Skin of body (tissue), 3 donors: ENCODE data around the gene TRIM49D1. TPM values are rescaled to one million over a fixed set of nuclear protein-coding genes. Genes with fewer than 3 reads are reported as not detected.
"Not testable (repeated sequence)": the region's sequence is repeated elsewhere in the genome, so short reads cannot be mapped to it uniquely, and the experiment has no call there.

ENCODE experiments used
- DNase-seq: peaks from one replicate; lab custom pipeline; 2025; lab: John Stamatoyannopoulos, UW
- small RNA-seq: library from RNA; depleted of rRNA; stranded (forward); fragments of <200 nt; gene quantifications from one replicate; pipeline ENCODE3, GENCODE V24; 2014; ENCODE audit warnings: low replicate concordance
- total RNA-seq: library from RNA; depleted of rRNA; stranded (reverse); fragments of >200 nt; gene quantifications from one replicate; pipeline ENCODE4 v1.2.3, GENCODE V29; 2014

Gene TRIM49D1
- total RNA-seq = not detected

GRCh38 chr11:89922195-89922660 lies at the start of gene TRIM49D1:
TRIM49D1 (minus strand) TSS chr11:89922245; CDS start chr11:89917710, 4,535 bp downstream.
- DNase-seq = no peak

GRCh38 chr11:89965737-89966136 lies 43.7 kb upstream of the TRIM49D1 start, which contains the start of gene TRIM64:
TRIM64 (plus strand) TSS chr11:89966037; CDS start chr11:89968504, 2,467 bp downstream.
- not testable (repeated sequence) for DNase-seq

GRCh38 chr11:89960833-89961232 lies 38.8 kb upstream of the TRIM49D1 start:
- not testable (repeated sequence) for DNase-seq

- not testable (repeated sequence) for DNase-seq
These were observed 1.7 kb upstream of the TRIM49D1 start, which contains the start of gene TRIM49D2 for GRCh38 chr11:89923764-89924163. TRIM49D2 (plus strand) TSS chr11:89924064; CDS start chr11:89926762, 2,698 bp downstream.

- not testable (repeated sequence) for DNase-seq
These were observed 21.2 kb downstream of the TRIM49D1 start for GRCh38 chr11:89900809-89901208.

GRCh38 chr11:89893245-89893644 lies 28.8 kb downstream of the TRIM49D1 start:
- DNase-seq = not testable (repeated sequence)

GRCh38 chr11:89877511-89877910 lies 44.5 kb downstream of the TRIM49D1 start:
- not testable (repeated sequence) for DNase-seq

GRCh38 chr11:89872588-89872987 lies 49.5 kb downstream of the TRIM49D1 start:
- not testable (repeated sequence) for DNase-seq

- DNase-seq = not testable (repeated sequence)
These were observed 56.8 kb downstream of the TRIM49D1 start for GRCh38 chr11:89865223-89865622.

- DNase-seq = not testable (repeated sequence)
These were observed 57.9 kb downstream of the TRIM49D1 start for GRCh38 chr11:89863906-89864704.

Small RNA genes lying within 50 kb of the gene (small RNA-seq; reads per million reads assigned to genes)
- gene AP004607.1 = not detected

Other genes with a start within 250 kb of the TRIM49D1 start
- gene TRIM77, start 211.9 kb downstream of the TRIM49D1 start, total RNA-seq = not detected
- not detected for gene TRIM49, start 113.7 kb downstream of the TRIM49D1 start, total RNA-seq
- not detected for gene TRIM64B, start 43.8 kb downstream of the TRIM49D1 start, total RNA-seq
- not detected for gene TRIM49D2, start 1.8 kb upstream of the TRIM49D1 start, total RNA-seq
- gene TRIM64, start 43.8 kb upstream of the TRIM49D1 start, total RNA-seq = not detected
- gene TRIM49C, start 108.9 kb upstream of the TRIM49D1 start, total RNA-seq = not detected
- not detected for gene UBTFL1, start 163.7 kb upstream of the TRIM49D1 start, total RNA-seq
- 11.4 TPM for gene NAALAD2, start 212.4 kb upstream of the TRIM49D1 start, total RNA-seq